ENCODE results near the gene GALNT10.

- TF ChIP-seq CTCF (IDR thresholded peaks at IDR 0.05) (no peak), EZH2 (IDR thresholded peaks at IDR 0.05) (no peak)
Observed at GRCh38 chr5:154351566-154351965, 161.0 kb downstream of the GALNT10 start.
